HepG2 (cell line): ENCODE data around the gene GRK5. TPM values are rescaled to one million over a fixed set of nuclear protein-coding genes. Genes with fewer than 3 reads are reported as not detected.
A peak's percentile ranks its signal among the peaks of the same experiment; 100 is the strongest.

Experiments
- AGO1 ChIP-seq: fragments of 200-400 bp; formaldehyde crosslinking; IDR thresholded peaks from 2 replicates; pipeline ENCODE4 v1.6.1; 2017; ENCODE audit warnings: mild to moderate bottlenecking, low read depth, low read length, moderate library complexity; ENCODE audit not compliant: poor library complexity, severe bottlenecking
- AHR ChIP-seq: IDR thresholded peaks from 2 replicates; pipeline ENCODE4 v1.6.1; 2018; ENCODE audit warnings: missing genetic modification reagents, missing compliant biosample characterization
- CENPX ChIP-seq: sonication (generic); formaldehyde crosslinking; IDR thresholded peaks from 2 replicates; pipeline ENCODE4 v1.9.0; 2021; ENCODE audit warnings: mild to moderate bottlenecking, missing genetic modification reagents, moderate library complexity
- EZH2 ChIP-seq: conservative IDR thresholded peaks from 2 replicates; pipeline ENCODE4 v1.6.1; 2012; ENCODE audit warnings: mild to moderate bottlenecking, low read depth, low read length, moderate library complexity
- HNRNPUL1 ChIP-seq: fragments of 200-400 bp; formaldehyde crosslinking; IDR thresholded peaks from 2 replicates; pipeline ENCODE4 v1.6.1; 2017; ENCODE audit warnings: low read depth, mild to moderate bottlenecking, low read length, moderate library complexity
- KLF16 ChIP-seq, 2 experiments: sonication (generic) in 1 of 2; formaldehyde crosslinking in 1 of 2; IDR thresholded peaks; 2 replicates each; pipeline versions ENCODE4 v1.6.1 to v1.8.0; 2016 to 2023; ENCODE audit warnings: missing genetic modification reagents in 2 of 2, missing compliant biosample characterization in 1 of 2
- NFIB ChIP-seq: sonication (generic); formaldehyde crosslinking; IDR thresholded peaks from 2 replicates; pipeline ENCODE4 v1.9.0; 2021; ENCODE audit warnings: missing genetic modification reagents, mild to moderate bottlenecking, borderline replicate concordance
- PHF20 ChIP-seq: sonication (generic); formaldehyde crosslinking; IDR thresholded peaks from 2 replicates; pipeline ENCODE4 v1.5.0; 2020; ENCODE audit warnings: mild to moderate bottlenecking, missing genetic modification reagents
- PHF8 ChIP-seq: sonication (generic); formaldehyde crosslinking; IDR thresholded peaks from 2 replicates; pipeline ENCODE4 v1.5.0; 2020; ENCODE audit warnings: missing genetic modification reagents
- SAFB2 ChIP-seq: sonication (generic); formaldehyde crosslinking; IDR thresholded peaks from 2 replicates; pipeline ENCODE4 v1.5.1; 2020; ENCODE audit warnings: missing genetic modification reagents, low read depth, mild to moderate bottlenecking, borderline replicate concordance
- STAG1 ChIP-seq: sonication (generic); formaldehyde crosslinking; IDR thresholded peaks from 2 replicates; pipeline ENCODE4 v1.4.0; 2020; ENCODE audit warnings: missing genetic modification reagents
- YEATS4 ChIP-seq: sonication (generic); formaldehyde crosslinking; IDR thresholded peaks from 2 replicates; pipeline ENCODE4 v1.4.0; 2020; ENCODE audit warnings: missing genetic modification reagents, borderline replicate concordance
- ZNF205 ChIP-seq: IDR thresholded peaks from 2 replicates; pipeline ENCODE4 v1.6.1; 2018; ENCODE audit warnings: missing biosample characterization, missing genetic modification reagents
- ZNF232 ChIP-seq: sonication (generic); formaldehyde crosslinking; IDR thresholded peaks from 2 replicates; pipeline ENCODE4 v1.4.0; 2020; ENCODE audit warnings: missing genetic modification reagents, borderline replicate concordance
- ZNF235 ChIP-seq: sonication (generic); formaldehyde crosslinking; IDR thresholded peaks from 2 replicates; pipeline ENCODE4 v1.8.1; 2023; ENCODE audit warnings: mild to moderate bottlenecking, missing genetic modification reagents, borderline replicate concordance
- ZNF337 ChIP-seq: sonication (generic); formaldehyde crosslinking; IDR thresholded peaks from 2 replicates; pipeline ENCODE4 v1.5.1; 2020; ENCODE audit warnings: missing genetic modification reagents, low read depth, mild to moderate bottlenecking, borderline replicate concordance
- ZNF33B ChIP-seq: sonication (generic); formaldehyde crosslinking; IDR thresholded peaks from 2 replicates; pipeline ENCODE4 v1.5.1; 2020; ENCODE audit warnings: mild to moderate bottlenecking, missing genetic modification reagents
- ZNF460 ChIP-seq: sonication (generic); formaldehyde crosslinking; IDR thresholded peaks from 2 replicates; pipeline ENCODE4 v1.5.1; 2020; ENCODE audit warnings: missing genetic modification reagents, mild to moderate bottlenecking, borderline replicate concordance
- ZNF550 ChIP-seq: sonication (generic); formaldehyde crosslinking; IDR thresholded peaks from 2 replicates; pipeline ENCODE4 v1.4.0; 2020; ENCODE audit warnings: mild to moderate bottlenecking, missing genetic modification reagents, borderline replicate concordance
- ZNF737 ChIP-seq: sonication (generic); formaldehyde crosslinking; IDR thresholded peaks from 2 replicates; pipeline ENCODE4 v1.5.0; 2020; ENCODE audit warnings: missing genetic modification reagents, mild to moderate bottlenecking, borderline replicate concordance
- polyA plus RNA-seq, 8 experiments: library from polyadenylated mRNA; depleted of rRNA in 3 of 8; stranded (reverse) in 7 of 8; unstranded in 1 of 8; fragments of >200 nt; fragmentation: Illumina TruSeq in 4 of 8; extraction: Trizol in 4 of 8; gene quantifications; 2 replicates each; pipeline versions ENCODE4 v1.2.1 to v1.2.3, GENCODE V29; 2011 to 2016; ENCODE audit warnings: low read depth in 4 of 8, missing spikeins in 1 of 8, mixed read lengths in 1 of 8; ENCODE audit not compliant: insufficient read depth in 1 of 8
- total RNA-seq, 5 experiments: library from RNA; depleted of rRNA; stranded (reverse); fragments of >200 nt; fragmentation: Illumina TruSeq; extraction: Trizol; gene quantifications; 2 replicates each; pipeline ENCODE4 v1.2.3, GENCODE V29; 2016; ENCODE audit warnings: low read depth in 1 of 5
- TF ChIP-seq, protein P1 (sequence below): sonication (generic); formaldehyde crosslinking; IDR thresholded peaks from 2 replicates; pipeline ENCODE4 v1.5.0; 2020; ENCODE audit warnings: missing genetic modification reagents
- TF ChIP-seq, protein P2 (sequence below): sonication (generic); formaldehyde crosslinking; IDR thresholded peaks from 2 replicates; pipeline ENCODE4 v1.4.0; 2020; ENCODE audit warnings: mild to moderate bottlenecking, low read depth, missing genetic modification reagents
- TF ChIP-seq, protein P3 (sequence below), 2 experiments: fragments of 450-650 bp in 1 of 2; sonication (generic) in 1 of 2; formaldehyde crosslinking; IDR thresholded peaks; 2 replicates each; pipeline versions ENCODE4 v1.5.0 to v1.8.0; 2020 to 2022; ENCODE audit warnings: mild to moderate bottlenecking in 1 of 2, missing genetic modification reagents in 1 of 2
- TF ChIP-seq, protein P4 (sequence below): IDR thresholded peaks from 2 replicates; pipeline ENCODE4 v1.6.1; 2016; ENCODE audit warnings: control low read depth
- TF ChIP-seq, protein P5 (sequence below): sonication (generic); formaldehyde crosslinking; IDR thresholded peaks from 2 replicates; pipeline ENCODE4 v1.4.0; 2020; ENCODE audit warnings: missing genetic modification reagents; ENCODE audit errors: not compliant biosample characterization

The GRK5 gene
- total and polyA plus RNA-seq, 2 of the 13 experiments (the other 11 are each of a cell fraction or from before 2014, with no cell fraction given): 10.4 to 12.6 TPM

DNA sequence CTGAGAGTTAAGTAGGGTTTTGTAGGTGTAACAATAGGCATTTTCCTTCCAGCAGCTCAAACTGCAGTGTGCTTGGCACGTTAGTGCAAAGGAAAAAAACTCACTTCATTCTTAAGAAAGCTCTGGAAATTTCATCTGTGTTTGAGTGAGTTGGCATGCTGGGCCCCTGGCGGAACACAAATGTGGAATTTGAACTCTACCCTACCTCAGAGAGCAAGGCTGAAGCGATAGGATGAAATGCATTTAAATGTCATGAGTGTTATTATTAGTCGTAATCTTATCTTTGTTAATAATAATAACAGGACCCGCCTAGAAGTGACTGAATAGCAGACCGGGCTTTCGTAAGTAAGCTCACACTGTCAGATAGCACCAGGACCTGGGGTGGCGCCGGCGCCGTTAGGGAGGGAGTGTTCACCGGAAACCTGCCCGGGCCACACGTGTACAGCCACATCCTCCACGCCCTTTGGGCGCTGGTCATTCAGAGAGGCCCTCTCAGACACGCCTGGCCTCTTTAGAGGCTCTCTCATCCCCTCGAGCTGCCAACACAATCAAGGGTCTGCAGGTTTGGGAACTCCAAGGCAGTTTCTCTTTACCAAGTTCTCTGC, 63.5 kb downstream of the GRK5 start (continued):
- TF ChIP-seq CENPX (CRISPR knock-in tag) (no peak), STAG1 (CRISPR knock-in tag) (peak; percentile 28), HNRNPUL1 (no peak), EZH2 (no peak), SAFB2 (CRISPR knock-in tag) (no peak), PHF8 (CRISPR knock-in tag) (no peak; the same call in 1 of the 2 replicates), AHR (CRISPR knock-in tag) (no peak), YEATS4 (peak; percentile 81; the same call in 1 of the 2 replicates), ZNF737 (CRISPR knock-in tag) (no peak), ZNF235 (CRISPR knock-in tag) (no peak), ZNF205 (CRISPR knock-in tag) (no peak), ZNF550 (CRISPR knock-in tag) (no peak), ZNF460 (peak; percentile 20; the same call in 1 of the 2 replicates), ZNF33B (no peak), KLF16 (CRISPR knock-in tag; IDR thresholded peaks at IDR 0.05) (peak in 1 of 2 experiments; percentile 65; a peak in 1 of 4 replicates), ZNF337 (CRISPR knock-in tag) (no peak; the same call in 1 of the 2 replicates), PHF20 (CRISPR knock-in tag) (peak; percentile 48; the same call in 1 of the 2 replicates), NFIB (no peak), ZNF232 (peak; percentile 88; the same call in 1 of the 2 replicates), AGO1 (no peak)
- TF ChIP-seq, protein P1, sequence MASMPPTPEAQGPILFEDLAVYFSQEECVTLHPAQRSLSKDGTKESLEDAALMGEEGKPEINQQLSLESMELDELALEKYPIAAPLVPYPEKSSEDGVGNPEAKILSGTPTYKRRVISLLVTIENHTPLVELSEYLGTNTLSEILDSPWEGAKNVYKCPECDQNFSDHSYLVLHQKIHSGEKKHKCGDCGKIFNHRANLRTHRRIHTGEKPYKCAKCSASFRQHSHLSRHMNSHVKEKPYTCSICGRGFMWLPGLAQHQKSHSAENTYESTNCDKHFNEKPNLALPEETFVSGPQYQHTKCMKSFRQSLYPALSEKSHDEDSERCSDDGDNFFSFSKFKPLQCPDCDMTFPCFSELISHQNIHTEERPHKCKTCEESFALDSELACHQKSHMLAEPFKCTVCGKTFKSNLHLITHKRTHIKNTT: no peak
- TF ChIP-seq, protein P2, sequence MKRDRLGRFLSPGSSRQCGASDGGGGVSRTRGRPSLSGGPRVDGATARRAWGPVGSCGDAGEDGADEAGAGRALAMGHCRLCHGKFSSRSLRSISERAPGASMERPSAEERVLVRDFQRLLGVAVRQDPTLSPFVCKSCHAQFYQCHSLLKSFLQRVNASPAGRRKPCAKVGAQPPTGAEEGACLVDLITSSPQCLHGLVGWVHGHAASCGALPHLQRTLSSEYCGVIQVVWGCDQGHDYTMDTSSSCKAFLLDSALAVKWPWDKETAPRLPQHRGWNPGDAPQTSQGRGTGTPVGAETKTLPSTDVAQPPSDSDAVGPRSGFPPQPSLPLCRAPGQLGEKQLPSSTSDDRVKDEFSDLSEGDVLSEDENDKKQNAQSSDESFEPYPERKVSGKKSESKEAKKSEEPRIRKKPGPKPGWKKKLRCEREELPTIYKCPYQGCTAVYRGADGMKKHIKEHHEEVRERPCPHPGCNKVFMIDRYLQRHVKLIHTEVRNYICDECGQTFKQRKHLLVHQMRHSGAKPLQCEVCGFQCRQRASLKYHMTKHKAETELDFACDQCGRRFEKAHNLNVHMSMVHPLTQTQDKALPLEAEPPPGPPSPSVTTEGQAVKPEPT (CRISPR knock-in tag): no peak
- TF ChIP-seq, protein P3, sequence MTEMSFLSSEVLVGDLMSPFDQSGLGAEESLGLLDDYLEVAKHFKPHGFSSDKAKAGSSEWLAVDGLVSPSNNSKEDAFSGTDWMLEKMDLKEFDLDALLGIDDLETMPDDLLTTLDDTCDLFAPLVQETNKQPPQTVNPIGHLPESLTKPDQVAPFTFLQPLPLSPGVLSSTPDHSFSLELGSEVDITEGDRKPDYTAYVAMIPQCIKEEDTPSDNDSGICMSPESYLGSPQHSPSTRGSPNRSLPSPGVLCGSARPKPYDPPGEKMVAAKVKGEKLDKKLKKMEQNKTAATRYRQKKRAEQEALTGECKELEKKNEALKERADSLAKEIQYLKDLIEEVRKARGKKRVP (CRISPR knock-in tag; IDR thresholded peaks at IDR 0.05): no peak
- TF ChIP-seq, protein P4, sequence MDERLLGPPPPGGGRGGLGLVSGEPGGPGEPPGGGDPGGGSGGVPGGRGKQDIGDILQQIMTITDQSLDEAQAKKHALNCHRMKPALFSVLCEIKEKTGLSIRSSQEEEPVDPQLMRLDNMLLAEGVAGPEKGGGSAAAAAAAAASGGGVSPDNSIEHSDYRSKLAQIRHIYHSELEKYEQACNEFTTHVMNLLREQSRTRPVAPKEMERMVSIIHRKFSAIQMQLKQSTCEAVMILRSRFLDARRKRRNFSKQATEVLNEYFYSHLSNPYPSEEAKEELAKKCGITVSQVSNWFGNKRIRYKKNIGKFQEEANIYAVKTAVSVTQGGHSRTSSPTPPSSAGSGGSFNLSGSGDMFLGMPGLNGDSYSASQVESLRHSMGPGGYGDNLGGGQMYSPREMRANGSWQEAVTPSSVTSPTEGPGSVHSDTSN: no peak
- TF ChIP-seq, protein P5, sequence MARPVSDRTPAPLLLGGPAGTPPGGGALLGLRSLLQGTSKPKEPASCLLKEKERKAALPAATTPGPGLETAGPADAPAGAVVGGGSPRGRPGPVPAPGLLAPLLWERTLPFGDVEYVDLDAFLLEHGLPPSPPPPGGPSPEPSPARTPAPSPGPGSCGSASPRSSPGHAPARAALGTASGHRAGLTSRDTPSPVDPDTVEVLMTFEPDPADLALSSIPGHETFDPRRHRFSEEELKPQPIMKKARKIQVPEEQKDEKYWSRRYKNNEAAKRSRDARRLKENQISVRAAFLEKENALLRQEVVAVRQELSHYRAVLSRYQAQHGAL (CRISPR knock-in tag): no peak
